ENCODE data around the gene FFAR1.

FFAR1 gene

GRCh38 chr19:35314858-35315470 is 32.7 kb upstream of the FFAR1 start:
- Histone ChIP-seq H3K9ac (ENCODE audit: low read length) (no peak overlapping the region), H2AFZ (ENCODE audit: low read length) (0 out of 2 replicates have a peak overlapping the region, but pooled peaks have one; percentile 38), H3F3A (ENCODE audit: insufficient read depth, low read length) (no peaks in the 10 kb centered on the region), H3K79me2 (ENCODE audit: low read length) (no peaks in the 10 kb centered on the region), H3K9me2 (replicated peaks; ENCODE audit: insufficient read depth, low read length) (no peaks in the 10 kb centered on the region), H4K20me1 (ENCODE audit: insufficient read depth, low read length) (no peaks in the 10 kb centered on the region), H3K27me3 (replicated peaks; ENCODE audit: insufficient read depth, low read length) (peaks cover 35% of the 10 kb centered on the region), H3K27ac (ENCODE audit: low read length) (no peak overlapping the region), H3K9me3 (replicated peaks; ENCODE audit: insufficient read depth, low read length) (no peaks in the 10 kb centered on the region), H3K4me3 (ENCODE audit: low read length) (no peak overlapping the region), H3K36me3 (replicated peaks; ENCODE audit: insufficient read depth, low read length) (no peaks in the 10 kb centered on the region), H3K4me1 (ENCODE audit: low read length) (no peaks in the 10 kb centered on the region), H3K4me2 (ENCODE audit: low read depth, low read length) (no peak overlapping the region)
- no peak for DNase-seq
- TF ChIP-seq CTCF (IDR thresholded peaks at IDR 0.05; ENCODE audit: low read length) = no peak

DNA sequence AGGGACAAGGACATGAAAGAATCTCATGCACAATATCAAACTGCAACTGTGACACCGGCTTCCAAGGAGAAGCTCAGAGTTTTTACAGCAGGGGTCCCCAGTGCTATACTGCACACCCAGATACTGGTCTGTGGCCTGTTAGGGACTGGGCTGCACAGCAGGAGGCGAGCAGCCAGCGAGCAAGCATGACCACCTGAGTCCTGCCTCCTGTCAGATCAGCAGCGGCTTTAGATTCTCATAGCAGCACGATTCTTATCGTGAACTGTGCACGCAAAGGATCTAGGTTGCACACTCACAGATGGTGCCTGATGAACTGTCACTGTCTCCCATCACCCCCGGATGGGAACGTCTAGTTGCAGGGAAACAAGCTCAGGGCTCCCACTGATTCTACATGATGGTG is 31.8 kb upstream of the FFAR1 start:
- Histone ChIP-seq H3F3A (ENCODE audit: insufficient read depth, low read length) (no peaks in the 10 kb centered on the region), H3K9me2 (replicated peaks; ENCODE audit: insufficient read depth, low read length) (no peaks in the 10 kb centered on the region), H2AFZ (ENCODE audit: low read length) (no peak overlapping the region), H3K27ac (ENCODE audit: low read length) (no peak overlapping the region), H4K20me1 (ENCODE audit: insufficient read depth, low read length) (no peaks in the 10 kb centered on the region), H3K9ac (ENCODE audit: low read length) (no peak overlapping the region), H3K4me3 (ENCODE audit: low read length) (no peak overlapping the region), H3K36me3 (replicated peaks; ENCODE audit: insufficient read depth, low read length) (no peaks in the 10 kb centered on the region), H3K4me1 (ENCODE audit: low read length) (no peaks in the 10 kb centered on the region), H3K27me3 (replicated peaks; ENCODE audit: insufficient read depth, low read length) (peaks cover 42% of the 10 kb centered on the region), H3K79me2 (ENCODE audit: low read length) (no peaks in the 10 kb centered on the region), H3K4me2 (ENCODE audit: low read depth, low read length) (no peak overlapping the region), H3K9me3 (replicated peaks; ENCODE audit: insufficient read depth, low read length) (no peaks in the 10 kb centered on the region)
- no peak for DNase-seq
- TF ChIP-seq EZH2 (optimal IDR thresholded peaks at IDR 0.05; ENCODE audit: low read depth, low read length) (no peak), CTCF (IDR thresholded peaks at IDR 0.05; ENCODE audit: low read length) (no peak), EZH2phosphoT487 (IDR thresholded peaks at IDR 0.05; ENCODE audit: low read length) (no peak)

DNA sequence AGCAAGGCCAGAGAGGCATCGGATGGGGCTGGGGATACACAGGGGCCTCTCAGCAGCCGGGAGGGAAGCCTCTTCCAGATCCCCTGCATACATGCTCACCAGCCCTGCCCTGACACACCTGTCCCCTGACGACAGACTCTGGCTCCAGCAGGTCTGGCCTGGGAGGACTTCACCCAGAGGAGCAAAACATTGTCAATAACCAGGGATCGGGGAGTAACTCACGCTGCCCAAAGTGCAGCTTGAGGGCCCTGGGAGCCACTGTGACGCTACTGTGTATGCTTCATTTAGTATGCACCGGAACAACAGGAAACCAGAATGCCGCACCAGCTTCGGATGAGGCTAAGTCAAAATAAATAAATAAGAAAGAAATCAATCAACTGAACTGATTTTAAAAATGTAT is 31.1 kb upstream of the FFAR1 start:
- DNase-seq = no peak
- H3K9me2 ChIP-seq (replicated peaks; ENCODE audit: insufficient read depth, low read length) = no peaks in the 10 kb centered on the region
- no peaks in the 10 kb centered on the region for H4K20me1 ChIP-seq (ENCODE audit: insufficient read depth, low read length)
- no peak overlapping the region for H3K9ac ChIP-seq (ENCODE audit: low read length)
- H3F3A ChIP-seq (ENCODE audit: insufficient read depth, low read length) = no peaks in the 10 kb centered on the region
- no peak overlapping the region for H3K4me3 ChIP-seq (ENCODE audit: low read length)
- H3K4me2 ChIP-seq (ENCODE audit: low read depth, low read length) = no peak overlapping the region
- no peaks in the 10 kb centered on the region for H3K4me1 ChIP-seq (ENCODE audit: low read length)
- H3K27me3 ChIP-seq (replicated peaks; ENCODE audit: insufficient read depth, low read length) = peaks cover 49% of the 10 kb centered on the region
- no peaks in the 10 kb centered on the region for H3K79me2 ChIP-seq (ENCODE audit: low read length)
- H3K9me3 ChIP-seq (replicated peaks; ENCODE audit: insufficient read depth, low read length) = no peaks in the 10 kb centered on the region
- no peak overlapping the region for H2AFZ ChIP-seq (ENCODE audit: low read length)
- TF ChIP-seq CTCF (IDR thresholded peaks at IDR 0.05; ENCODE audit: low read length) (no peak), EZH2 (optimal IDR thresholded peaks at IDR 0.05; ENCODE audit: low read depth, low read length) (no peak), EZH2phosphoT487 (IDR thresholded peaks at IDR 0.05; ENCODE audit: low read length) (no peak)
- H3K27ac ChIP-seq (ENCODE audit: low read length) = no peak overlapping the region
- H3K36me3 ChIP-seq (replicated peaks; ENCODE audit: insufficient read depth, low read length) = no peaks in the 10 kb centered on the region
